K562 (cell line): Measurements from ENCODE around the gene HBB. TPM values are rescaled to one million over a fixed set of nuclear protein-coding genes. Genes with fewer than 3 reads are reported as not detected.

ENCODE experiments used
- ADNP ChIP-seq: fragments of 200-800 bp; sonication (Bioruptor generic); IDR thresholded peaks from 2 replicates; pipeline ENCODE4 v1.6.1; 2016; ENCODE audit warnings: missing genetic modification characterization, missing compliant biosample characterization
- ARNT ChIP-seq, 2 experiments: fragments of 450-650 bp; IDR thresholded peaks; 2 replicates each; pipeline ENCODE4 v1.6.1; 2016; ENCODE audit warnings: mild to moderate bottlenecking in 1 of 2
- BCOR ChIP-seq: fragments of 450-650 bp; IDR thresholded peaks from 2 replicates; pipeline ENCODE4 v1.6.1; 2016
- BRD9 ChIP-seq: fragments of 450-650 bp; IDR thresholded peaks from 2 replicates; pipeline ENCODE4 v1.6.1; 2018; ENCODE audit warnings: low read depth; ENCODE audit not compliant: partially characterized antibody
- CCNT2 ChIP-seq: IDR thresholded peaks from 2 replicates; pipeline ENCODE4 v1.6.1; 2011; ENCODE audit warnings: borderline replicate concordance, low read depth, mild to moderate bottlenecking, moderate library complexity, mixed read lengths, low read length; ENCODE audit not compliant: insufficient read length; ENCODE audit errors: extremely low read depth
- FIP1L1 ChIP-seq: fragments of 200-400 bp; formaldehyde crosslinking; IDR thresholded peaks from 2 replicates; pipeline ENCODE4 v1.6.1; 2018; ENCODE audit warnings: mild to moderate bottlenecking, low read depth, low read length; ENCODE audit not compliant: poor library complexity, severe bottlenecking
- ILK ChIP-seq: fragments of 450-650 bp; IDR thresholded peaks from 2 replicates; pipeline ENCODE4 v1.6.1; 2016; ENCODE audit warnings: missing genetic modification characterization, low read depth, mild to moderate bottlenecking, missing compliant biosample characterization, moderate library complexity, borderline replicate concordance
- JUND ChIP-seq, 2 experiments: IDR thresholded peaks; 2 replicates in 1 of 2; 3 replicates in 1 of 2; pipeline ENCODE4 v1.6.1; 2011; ENCODE audit warnings: borderline replicate concordance in 2 of 2, low read depth in 2 of 2, low read length in 2 of 2, improper control_type of control experiment in 1 of 2, missing biosample characterization in 1 of 2, missing genetic modification characterization in 1 of 2, missing genetic modification reagents in 1 of 2
- KHSRP ChIP-seq: fragments of 450-650 bp; IDR thresholded peaks from 2 replicates; pipeline ENCODE4 v1.6.1; 2017
- NCOR1 ChIP-seq: fragments of 450-650 bp; IDR thresholded peaks from 2 replicates; pipeline ENCODE4 v1.6.1; 2016; ENCODE audit warnings: mild to moderate bottlenecking, moderate library complexity
- NR2C1 ChIP-seq, 2 experiments: fragments of 450-650 bp; IDR thresholded peaks; 2 replicates each; pipeline ENCODE4 v1.6.1; 2017; ENCODE audit warnings: mild to moderate bottlenecking in 2 of 2, antibody characterized with exemption in 1 of 2, inconsistent platforms in 1 of 2, missing compliant biosample characterization in 1 of 2, missing genetic modification characterization in 1 of 2
- NUFIP1 ChIP-seq: fragments of 450-650 bp; IDR thresholded peaks from 2 replicates; pipeline ENCODE4 v1.6.1; 2018; ENCODE audit not compliant: partially characterized antibody
- PHB2 ChIP-seq: fragments of 450-650 bp; IDR thresholded peaks from 2 replicates; pipeline ENCODE4 v1.6.1; 2017; ENCODE audit warnings: low read depth
- RAD21 ChIP-seq, 2 experiments: fragments of 250-450 bp in 1 of 2; fragments of 450-650 bp in 1 of 2; sonication (Bioruptor Pico) in 1 of 2; formaldehyde crosslinking in 1 of 2; IDR thresholded peaks in 1 of 2; conservative IDR thresholded peaks in 1 of 2; 2 replicates each; pipeline versions ENCODE4 v1.4.0 to v1.8.0; 2020 to 2022; ENCODE audit warnings: mild to moderate bottlenecking in 2 of 2, moderate library complexity in 1 of 2
- RBBP5 ChIP-seq: fragments of 200-600 bp; sonication (generic); IDR thresholded peaks from 2 replicates; pipeline ENCODE4 v1.6.1; 2012; ENCODE audit warnings: borderline replicate concordance, mild to moderate bottlenecking, low read length, control low read depth, inconsistent platforms; ENCODE audit not compliant: insufficient read depth, poor library complexity, severe bottlenecking
- SIX5 ChIP-seq, 2 experiments: IDR thresholded peaks; 2 replicates each; pipeline ENCODE4 v1.6.1; 2011; ENCODE audit warnings: low read length in 2 of 2, borderline replicate concordance in 1 of 2, low read depth in 1 of 2, mild to moderate bottlenecking in 1 of 2, moderate library complexity in 1 of 2; ENCODE audit not compliant: insufficient read depth in 1 of 2
- SMARCC2 ChIP-seq: fragments of 450-650 bp; IDR thresholded peaks from 2 replicates; pipeline ENCODE4 v1.6.1; 2017; ENCODE audit warnings: antibody characterized with exemption, moderate library complexity, mild to moderate bottlenecking, low read depth
- TEAD1 ChIP-seq, 2 experiments: fragments of 450-650 bp in 1 of 2; sonication (generic) in 1 of 2; formaldehyde crosslinking; IDR thresholded peaks; 2 replicates each; pipeline versions ENCODE4 v1.4.0 to v1.8.0; 2020 to 2022; ENCODE audit warnings: mild to moderate bottlenecking in 2 of 2, missing genetic modification reagents in 1 of 2
- ZFP1 ChIP-seq: fragments of 450-650 bp; formaldehyde crosslinking; IDR thresholded peaks from 2 replicates; pipeline ENCODE4 v1.4.0; 2020; ENCODE audit warnings: mild to moderate bottlenecking, mixed read lengths
- ZNF224 ChIP-seq: sonication (generic); formaldehyde crosslinking; IDR thresholded peaks from 2 replicates; pipeline ENCODE4 v1.8.0; 2022; ENCODE audit warnings: mild to moderate bottlenecking, missing genetic modification reagents
- ZNF354B ChIP-seq: fragments of 250-450 bp; sonication (Bioruptor Pico); IDR thresholded peaks from 2 replicates; pipeline ENCODE4 v1.4.0; 2020
- ZNF583 ChIP-seq: fragments of 250-450 bp; sonication (Bioruptor Pico); IDR thresholded peaks from 2 replicates; pipeline ENCODE4 v1.4.0; 2020
- ZNF77 ChIP-seq: fragments of 250-450 bp; sonication (Bioruptor Pico); IDR thresholded peaks from 2 replicates; pipeline ENCODE4 v1.5.0; 2020
- polyA plus RNA-seq, 8 experiments: library from polyadenylated mRNA; depleted of rRNA in 4 of 8; stranded (reverse) in 5 of 8; unstranded in 3 of 8; fragments of >200 nt; fragmentation: Nextera tagmentation in 2 of 8; fragmentation: Illumina TruSeq in 1 of 8; extraction: Ambion mirVana in 2 of 8; extraction: Trizol in 1 of 8; gene quantifications; 2 replicates each; pipeline versions ENCODE4 v1.2.1 to v1.2.3, GENCODE V29; 2011 to 2014; ENCODE audit warnings: inconsistent platforms in 1 of 8, missing spikeins in 1 of 8
- total RNA-seq, 7 experiments: library from RNA; depleted of rRNA in 6 of 7; stranded (reverse); fragments of >200 nt in 6 of 7; fragmentation: Illumina TruSeq in 2 of 7; extraction: Trizol in 2 of 7; gene quantifications; 2 replicates each; pipeline versions ENCODE4 v1.2.1 to v1.2.3, GENCODE V29; 2011 to 2021; ENCODE audit warnings: low replicate concordance in 1 of 7
- TF ChIP-seq, protein P1 (sequence below): fragments of 450-650 bp; conservative IDR thresholded peaks from 2 replicates; pipeline ENCODE4 v1.6.1; 2016; ENCODE audit warnings: missing genetic modification characterization, low read depth, mild to moderate bottlenecking, missing compliant biosample characterization, moderate library complexity
- TF ChIP-seq, protein P2 (sequence below): fragments of 250-450 bp; sonication (Bioruptor Pico); IDR thresholded peaks from 2 replicates; pipeline ENCODE4 v1.8.0; 2022; ENCODE audit warnings: inconsistent platforms, mild to moderate bottlenecking, moderate library complexity, borderline replicate concordance
- TF ChIP-seq, protein P3 (sequence below): fragments of 450-650 bp; formaldehyde crosslinking; IDR thresholded peaks from 2 replicates; pipeline ENCODE4 v1.4.0; 2020; ENCODE audit warnings: mild to moderate bottlenecking, moderate library complexity

The HBB gene
- total and polyA plus RNA-seq, 9 of the 15 experiments (the other 6 are each of a cell fraction or from before 2014, with no cell fraction given) = 0.33 to 3.4 (median 1.2) TPM; not detected in 2

DNA sequence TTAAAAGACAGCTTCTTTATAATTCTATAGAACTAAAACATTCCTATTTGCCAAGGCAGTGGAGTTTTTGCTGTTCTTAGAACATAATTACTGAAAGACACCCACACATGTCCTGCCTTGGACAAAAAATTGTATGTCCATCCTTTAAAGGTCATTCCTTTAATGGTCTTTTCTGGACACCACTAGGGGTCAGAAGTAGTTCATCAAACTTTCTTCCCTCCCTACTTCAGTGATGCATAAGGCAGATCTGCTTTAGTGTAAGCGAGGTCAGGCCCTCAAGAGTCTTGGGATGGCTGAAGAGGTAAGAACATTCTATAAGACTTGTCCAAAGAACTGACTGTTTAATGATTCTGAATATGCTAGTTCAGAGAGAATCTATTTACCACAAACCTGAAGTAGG is 22.1 kb downstream of the HBB start (continued):
- TF ChIP-seq, protein P1, sequence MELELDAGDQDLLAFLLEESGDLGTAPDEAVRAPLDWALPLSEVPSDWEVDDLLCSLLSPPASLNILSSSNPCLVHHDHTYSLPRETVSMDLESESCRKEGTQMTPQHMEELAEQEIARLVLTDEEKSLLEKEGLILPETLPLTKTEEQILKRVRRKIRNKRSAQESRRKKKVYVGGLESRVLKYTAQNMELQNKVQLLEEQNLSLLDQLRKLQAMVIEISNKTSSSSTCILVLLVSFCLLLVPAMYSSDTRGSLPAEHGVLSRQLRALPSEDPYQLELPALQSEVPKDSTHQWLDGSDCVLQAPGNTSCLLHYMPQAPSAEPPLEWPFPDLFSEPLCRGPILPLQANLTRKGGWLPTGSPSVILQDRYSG (tag) = no peak
- TF ChIP-seq NUFIP1 (no peak), JUND (IDR thresholded peaks at IDR 0.05; ENCODE audit: borderline replicate concordance, low read depth, low read length) (peak; percentile 29; the same call in 1 of the 2 replicates), JUND (tag; IDR thresholded peaks at IDR 0.05; ENCODE audit: borderline replicate concordance, low read depth, low read length) (peak; percentile 49; the same call in 1 of the 3 replicates), CCNT2 (no peak), RBBP5 (no peak), ZFP1 (CRISPR knock-in tag) (no peak), BRD9 (no peak), SMARCC2 (no peak), PHB2 (no peak), BCOR (no peak), KHSRP (no peak), ZNF583 (CRISPR knock-in tag) (no peak), ILK (tag) (no peak), NCOR1 (peak; percentile 35; the same call in 1 of the 2 replicates), ZNF354B (CRISPR knock-in tag) (no peak), SIX5 (IDR thresholded peaks at IDR 0.05; ENCODE audit: borderline replicate concordance in 1 of 2, insufficient read depth in 1 of 2, low read depth in 1 of 2, low read length in 2 of 2) (no peak), ARNT (IDR thresholded peaks at IDR 0.05) (0 out of 4 replicates have a peak, but pooled peaks of 1 of the 2 experiments have one; percentile 53), ADNP (tag) (no peak), ZNF77 (CRISPR knock-in tag) (no peak), TEAD1 (CRISPR knock-in tag; IDR thresholded peaks at IDR 0.05) (no peak), FIP1L1 (no peak), RAD21 (CRISPR knock-in tag; conservative IDR thresholded peaks at IDR 0.05 in 1 of 2, IDR thresholded peaks at IDR 0.05 in 1 of 2) (peak; percentile 99), ZNF224 (CRISPR knock-in tag) (no peak), NR2C1 (IDR thresholded peaks at IDR 0.05) (peak; percentile 41; the same call in 1 of the 2 replicates), NR2C1 (tag; IDR thresholded peaks at IDR 0.05) (no peak)
- TF ChIP-seq, protein P2, sequence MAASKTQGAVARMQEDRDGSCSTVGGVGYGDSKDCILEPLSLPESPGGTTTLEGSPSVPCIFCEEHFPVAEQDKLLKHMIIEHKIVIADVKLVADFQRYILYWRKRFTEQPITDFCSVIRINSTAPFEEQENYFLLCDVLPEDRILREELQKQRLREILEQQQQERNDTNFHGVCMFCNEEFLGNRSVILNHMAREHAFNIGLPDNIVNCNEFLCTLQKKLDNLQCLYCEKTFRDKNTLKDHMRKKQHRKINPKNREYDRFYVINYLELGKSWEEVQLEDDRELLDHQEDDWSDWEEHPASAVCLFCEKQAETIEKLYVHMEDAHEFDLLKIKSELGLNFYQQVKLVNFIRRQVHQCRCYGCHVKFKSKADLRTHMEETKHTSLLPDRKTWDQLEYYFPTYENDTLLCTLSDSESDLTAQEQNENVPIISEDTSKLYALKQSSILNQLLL (CRISPR knock-in tag) = no peak
- TF ChIP-seq, protein P3, sequence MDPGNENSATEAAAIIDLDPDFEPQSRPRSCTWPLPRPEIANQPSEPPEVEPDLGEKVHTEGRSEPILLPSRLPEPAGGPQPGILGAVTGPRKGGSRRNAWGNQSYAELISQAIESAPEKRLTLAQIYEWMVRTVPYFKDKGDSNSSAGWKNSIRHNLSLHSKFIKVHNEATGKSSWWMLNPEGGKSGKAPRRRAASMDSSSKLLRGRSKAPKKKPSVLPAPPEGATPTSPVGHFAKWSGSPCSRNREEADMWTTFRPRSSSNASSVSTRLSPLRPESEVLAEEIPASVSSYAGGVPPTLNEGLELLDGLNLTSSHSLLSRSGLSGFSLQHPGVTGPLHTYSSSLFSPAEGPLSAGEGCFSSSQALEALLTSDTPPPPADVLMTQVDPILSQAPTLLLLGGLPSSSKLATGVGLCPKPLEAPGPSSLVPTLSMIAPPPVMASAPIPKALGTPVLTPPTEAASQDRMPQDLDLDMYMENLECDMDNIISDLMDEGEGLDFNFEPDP = no peak
